ENCODE data around the gene CLCN5.

GRCh38 chrX:49987651-49988050 lies 65.3 kb downstream of the CLCN5 start:
- TF ChIP-seq POLR2A (IDR thresholded peaks at IDR 0.05) = no peak
- TF ChIP-seq CTCF (IDR thresholded peaks at IDR 0.05) = no peak
- no peak for TF ChIP-seq POLR2AphosphoS5 (IDR thresholded peaks at IDR 0.05)
